Keratinocyte (primary cell): ENCODE data around the gene CRISPLD2. TPM values are rescaled to one million over a fixed set of nuclear protein-coding genes. Genes with fewer than 3 reads are reported as not detected.

Experiments
- DNase-seq: peaks from one replicate; pipeline ENCODE4 v3.0.0-alpha.2; 2011; ENCODE audit warnings: low read depth, missing footprints, low spot score
- FAIRE-seq: peaks from 2 replicates; lab custom pipeline; 2011; peaks lifted over from hg19 to GRCh38; lab: Jason Lieb, UNC
- H2AFZ ChIP-seq: 2 replicates; pipeline ENCODE4 v1.6.0; 2012; ENCODE audit warnings: low read length, control low read depth, inconsistent platforms; ENCODE audit not compliant: control insufficient read depth
- H3K27ac ChIP-seq: 2 replicates; pipeline ENCODE4 v1.5.1; 2011; ENCODE audit warnings: low read length; ENCODE audit not compliant: control insufficient read depth, insufficient read depth
- H3K27me3 ChIP-seq: 3 replicates; pipeline ENCODE4 v1.6.0; 2011; ENCODE audit warnings: low read length; ENCODE audit not compliant: control insufficient read depth, insufficient read depth; ENCODE audit errors: extremely low read depth
- H3K36me3 ChIP-seq, 2 experiments: 2 replicates in 1 of 2; 3 replicates in 1 of 2; pipeline ENCODE4 v1.5.1; 2011; ENCODE audit warnings: low read length in 2 of 2, mild to moderate bottlenecking in 1 of 2; ENCODE audit not compliant: control insufficient read depth in 2 of 2, insufficient read depth in 2 of 2; ENCODE audit errors: extremely low read depth in 1 of 2
- H3K4me1 ChIP-seq: 3 replicates; pipeline ENCODE4 v1.5.1; 2011; ENCODE audit warnings: low read length; ENCODE audit not compliant: control insufficient read depth, insufficient read depth; ENCODE audit errors: extremely low read depth
- H3K4me2 ChIP-seq: 3 replicates; pipeline ENCODE4 v1.6.0; 2011; ENCODE audit warnings: low read depth, low read length; ENCODE audit not compliant: control insufficient read depth, insufficient read depth; ENCODE audit errors: extremely low read depth
- H3K4me3 ChIP-seq, 3 experiments: fragments of 200-600 bp in 1 of 3; sonication (generic) in 1 of 3; 2 replicates in 2 of 3; 3 replicates in 1 of 3; pipeline ENCODE4 v1.5.1; 2011 to 2016; ENCODE audit warnings: low read length in 3 of 3, mild to moderate bottlenecking in 3 of 3, control low read depth in 2 of 3, inconsistent platforms in 1 of 3, low read depth in 1 of 3, mixed read lengths in 1 of 3, mixed run types in 1 of 3, moderate library complexity in 1 of 3; ENCODE audit not compliant: control insufficient read depth in 2 of 3, insufficient read depth in 2 of 3; ENCODE audit errors: extremely low read depth in 1 of 3
- H3K79me2 ChIP-seq: 2 replicates; pipeline ENCODE4 v1.6.0; 2012; ENCODE audit warnings: low read length; ENCODE audit not compliant: control insufficient read depth, insufficient read depth
- H3K9ac ChIP-seq: 3 replicates; pipeline ENCODE4 v1.6.0; 2011; ENCODE audit warnings: low read length; ENCODE audit not compliant: control insufficient read depth, insufficient read depth; ENCODE audit errors: extremely low read depth
- H3K9me1 ChIP-seq: 3 replicates; pipeline ENCODE4 v1.6.0; 2011; ENCODE audit warnings: low read length; ENCODE audit not compliant: control insufficient read depth, insufficient read depth; ENCODE audit errors: extremely low read depth
- H3K9me3 ChIP-seq: 2 replicates; pipeline ENCODE4 v1.5.1; 2012; ENCODE audit warnings: low read depth, low read length; ENCODE audit not compliant: control insufficient read depth
- H4K20me1 ChIP-seq: 3 replicates; pipeline ENCODE4 v1.6.0; 2011; ENCODE audit warnings: low read length; ENCODE audit not compliant: control insufficient read depth, insufficient read depth; ENCODE audit errors: extremely low read depth
- EZH2 ChIP-seq: IDR thresholded peaks from one replicate; pipeline ENCODE4 v1.6.1; 2012; ENCODE audit warnings: inconsistent platforms, mild to moderate bottlenecking, low read length, moderate library complexity
- dilution Hi-C: fragments of 300-500 bp; cut with MboI; formaldehyde crosslinking; loops from one replicate; pipeline ENCODE4 v1.7.0; 2020; ENCODE audit warnings: low sequenced_read_pairs; ENCODE audit not compliant: extremely low pct_ligation_motif_present
- polyA plus RNA-seq, 5 experiments: library from polyadenylated mRNA; depleted of rRNA in 3 of 5; stranded (reverse) in 3 of 5; stranded (forward) in 1 of 5; unstranded in 1 of 5; fragments of >200 nt; gene quantifications; 1 replicate in 1 of 5; 2 replicates in 3 of 5; 3 replicates in 1 of 5; pipeline versions ENCODE4 v1.2.1 to v1.2.3, GENCODE V29; 2011 to 2012; ENCODE audit warnings: missing spikeins in 2 of 5, low read depth in 1 of 5, low replicate concordance in 1 of 5
- TF ChIP-seq, protein P1 (sequence below), 3 experiments: IDR thresholded peaks in 1 of 3; conservative IDR thresholded peaks in 1 of 3; optimal IDR thresholded peaks in 1 of 3; 2 replicates in 2 of 3; 3 replicates in 1 of 3; pipeline versions ENCODE3 to v1.5.1; 2011; ENCODE audit warnings: low read length in 3 of 3, mild to moderate bottlenecking in 3 of 3, moderate library complexity in 2 of 3, control low read depth in 1 of 3, inconsistent platforms in 1 of 3; ENCODE audit not compliant: insufficient read depth in 2 of 3; ENCODE audit errors: extremely low read depth in 1 of 3

The CRISPLD2 gene
- polyA plus RNA-seq, 1 donor (not counting 4 experiments of a cell fraction or from before 2014, with no cell fraction given) = 1.2 TPM

DNA sequence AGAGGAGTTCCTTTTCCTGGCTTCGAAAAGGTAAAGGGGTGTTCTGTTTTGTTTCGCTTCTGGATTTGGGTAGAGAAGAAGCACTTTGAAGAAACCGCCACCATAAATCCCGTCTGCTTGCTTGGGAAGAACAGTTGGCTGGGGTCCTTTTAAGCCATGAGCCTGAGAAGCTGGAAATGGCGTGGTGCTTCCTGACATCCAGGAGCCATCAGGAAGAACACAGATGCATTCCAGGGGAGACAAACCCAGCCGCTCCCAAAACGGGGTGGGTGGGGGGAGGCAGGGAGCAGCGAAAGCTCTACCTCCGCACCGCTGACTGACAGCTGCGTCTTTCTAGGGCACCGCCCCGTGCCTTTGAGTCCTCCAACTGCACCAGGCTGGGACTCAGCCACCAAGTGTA is 99.9 kb downstream of the CRISPLD2 start:
- Histone ChIP-seq H3K4me2 (peak overlapping the region; percentile 24), H3K27ac (no peak overlapping the region), H3K9me3 (no peaks in the 10 kb centered on the region), H3K4me1 (peaks cover 3% of the 10 kb centered on the region), H2AFZ (no peak overlapping the region), H3K79me2 (no peaks in the 10 kb centered on the region), H3K36me3 (no peaks in the 10 kb centered on the region), H3K9ac (no peak overlapping the region), H3K27me3 (peaks cover 16% of the 10 kb centered on the region), H4K20me1 (no peaks in the 10 kb centered on the region), H3K9me1 (no peaks in the 10 kb centered on the region), H3K4me3 (no peak overlapping the region)
- dilution Hi-C loops = no loop called here
- no peak for DNase-seq
- FAIRE-seq = no peak
- TF ChIP-seq EZH2 = no peak
- TF ChIP-seq, protein P1, sequence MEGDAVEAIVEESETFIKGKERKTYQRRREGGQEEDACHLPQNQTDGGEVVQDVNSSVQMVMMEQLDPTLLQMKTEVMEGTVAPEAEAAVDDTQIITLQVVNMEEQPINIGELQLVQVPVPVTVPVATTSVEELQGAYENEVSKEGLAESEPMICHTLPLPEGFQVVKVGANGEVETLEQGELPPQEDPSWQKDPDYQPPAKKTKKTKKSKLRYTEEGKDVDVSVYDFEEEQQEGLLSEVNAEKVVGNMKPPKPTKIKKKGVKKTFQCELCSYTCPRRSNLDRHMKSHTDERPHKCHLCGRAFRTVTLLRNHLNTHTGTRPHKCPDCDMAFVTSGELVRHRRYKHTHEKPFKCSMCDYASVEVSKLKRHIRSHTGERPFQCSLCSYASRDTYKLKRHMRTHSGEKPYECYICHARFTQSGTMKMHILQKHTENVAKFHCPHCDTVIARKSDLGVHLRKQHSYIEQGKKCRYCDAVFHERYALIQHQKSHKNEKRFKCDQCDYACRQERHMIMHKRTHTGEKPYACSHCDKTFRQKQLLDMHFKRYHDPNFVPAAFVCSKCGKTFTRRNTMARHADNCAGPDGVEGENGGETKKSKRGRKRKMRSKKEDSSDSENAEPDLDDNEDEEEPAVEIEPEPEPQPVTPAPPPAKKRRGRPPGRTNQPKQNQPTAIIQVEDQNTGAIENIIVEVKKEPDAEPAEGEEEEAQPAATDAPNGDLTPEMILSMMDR (optimal IDR thresholded peaks at IDR 0.05 in 1 of 3, IDR thresholded peaks at IDR 0.05 in 1 of 3, conservative IDR thresholded peaks at IDR 0.05 in 1 of 3; ENCODE audit: extremely low read depth in 1 of 3, insufficient read depth in 2 of 3, low read length in 3 of 3) = no peak

DNA sequence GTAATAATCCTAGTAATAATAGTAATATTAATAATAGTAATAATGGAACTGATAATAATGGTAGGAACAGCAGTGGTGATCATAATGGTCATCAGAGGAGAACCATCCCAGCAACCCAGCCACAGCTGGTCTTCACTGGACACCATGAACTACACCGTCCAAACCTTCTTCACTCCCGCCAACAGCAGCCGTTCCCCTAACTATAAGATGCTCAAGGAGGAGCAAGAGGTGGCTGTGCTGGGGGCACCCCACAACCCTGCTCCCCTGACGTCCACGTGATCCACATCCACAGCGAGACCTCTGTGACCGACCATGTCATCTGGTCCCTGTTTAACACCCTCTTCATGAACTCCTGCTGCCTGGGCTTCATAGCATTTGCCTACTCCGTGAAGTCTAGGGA is 100.5 kb downstream of the CRISPLD2 start:
- no peaks in the 10 kb centered on the region for H3K79me2 ChIP-seq
- H3K36me3 ChIP-seq = no peaks in the 10 kb centered on the region
- no peaks in the 10 kb centered on the region for H3K9me1 ChIP-seq
- no peaks in the 10 kb centered on the region for H3K9me3 ChIP-seq
- DNase-seq = no peak
- H4K20me1 ChIP-seq = no peaks in the 10 kb centered on the region
- TF ChIP-seq, protein P1 (optimal IDR thresholded peaks at IDR 0.05 in 1 of 3, IDR thresholded peaks at IDR 0.05 in 1 of 3, conservative IDR thresholded peaks at IDR 0.05 in 1 of 3; ENCODE audit: extremely low read depth in 1 of 3, insufficient read depth in 2 of 3, low read length in 3 of 3) = no peak
- no peak for TF ChIP-seq EZH2
- H3K27me3 ChIP-seq = peaks cover 16% of the 10 kb centered on the region
- no peak for FAIRE-seq
- no peak overlapping the region for H3K27ac ChIP-seq
- dilution Hi-C loops = no loop called here
- no peak overlapping the region for H2AFZ ChIP-seq
- H3K4me1 ChIP-seq = peaks cover 3% of the 10 kb centered on the region
- H3K4me2 ChIP-seq = no peak overlapping the region
- no peak overlapping the region for H3K4me3 ChIP-seq
- H3K9ac ChIP-seq = no peak overlapping the region
